IPS DF 4.7 (cell line): ENCODE measurements around the gene RRP15.

ENCODE experiments used
- DNase-seq: peaks from one replicate; pipeline ENCODE4 v3.0.0-alpha.2; 2013; ENCODE audit warnings: low spot score; ENCODE audit errors: extremely low read depth

The RRP15 gene

GRCh38 chr1:218284917-218285635, at the start of gene RRP15:
RRP15 (plus strand) TSS chr1:218285293; CDS start chr1:218285317, 24 bp downstream.
- no peak for DNase-seq

GRCh38 chr1:218242171-218242570, 42.9 kb upstream of the RRP15 start:
- DNase-seq = no peak

DNA sequence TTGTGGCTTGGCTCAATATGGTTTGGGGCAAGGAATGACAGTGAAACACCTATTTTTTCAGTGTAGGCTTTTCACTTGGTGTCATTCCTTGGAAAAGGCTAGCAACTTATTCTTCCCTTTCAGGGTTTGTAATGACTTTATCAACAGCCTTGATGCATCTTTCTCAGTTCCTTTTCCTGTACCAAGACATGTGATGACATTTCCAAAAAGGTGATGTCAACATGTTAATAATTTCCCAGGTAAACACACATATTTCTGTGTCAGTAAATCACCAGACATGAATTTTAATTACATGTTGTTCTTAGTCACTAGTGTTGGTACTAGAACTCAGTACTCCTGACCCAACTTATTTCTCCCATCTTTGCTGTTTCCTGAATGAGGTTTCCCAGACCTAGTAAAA, 37.8 kb upstream of the RRP15 start:
- no peak for DNase-seq

- no peak for DNase-seq
Measured at GRCh38 chr1:218249338-218250140, 35.6 kb upstream of the RRP15 start.

- DNase-seq = no peak
Measured at GRCh38 chr1:218250492-218250891, 34.6 kb upstream of the RRP15 start.

DNA sequence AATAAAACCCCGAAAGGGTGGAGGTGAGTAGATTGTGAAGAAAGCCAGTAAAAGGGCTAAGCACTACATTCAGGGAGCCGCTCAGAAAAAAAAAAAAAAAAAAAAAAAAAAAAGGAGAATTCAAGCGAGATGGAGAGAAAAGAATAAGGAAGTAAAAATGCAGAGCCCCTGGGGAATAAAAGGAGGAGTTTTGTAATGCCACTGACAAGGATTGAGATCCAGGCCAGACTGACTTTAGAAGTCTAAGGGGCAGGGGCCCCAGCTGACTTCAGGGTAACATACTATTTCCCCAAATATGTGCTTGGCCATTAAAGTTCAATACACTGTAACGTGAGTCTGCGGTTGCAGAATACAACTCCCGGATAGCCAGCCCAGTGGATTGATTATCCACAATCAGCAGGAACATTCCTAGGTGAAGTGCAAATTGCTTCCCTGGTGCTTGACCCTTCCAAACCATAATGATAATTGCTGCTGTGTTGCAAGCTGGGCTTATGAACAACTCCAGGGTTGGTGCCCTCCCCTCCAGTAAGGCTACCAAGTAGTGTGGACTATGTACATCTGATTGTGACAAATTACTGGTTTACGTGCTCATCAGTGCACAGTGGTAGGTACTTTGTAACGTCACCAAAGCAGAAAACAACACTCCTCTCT, 30.7 kb upstream of the RRP15 start:
- no peak for DNase-seq

DNA sequence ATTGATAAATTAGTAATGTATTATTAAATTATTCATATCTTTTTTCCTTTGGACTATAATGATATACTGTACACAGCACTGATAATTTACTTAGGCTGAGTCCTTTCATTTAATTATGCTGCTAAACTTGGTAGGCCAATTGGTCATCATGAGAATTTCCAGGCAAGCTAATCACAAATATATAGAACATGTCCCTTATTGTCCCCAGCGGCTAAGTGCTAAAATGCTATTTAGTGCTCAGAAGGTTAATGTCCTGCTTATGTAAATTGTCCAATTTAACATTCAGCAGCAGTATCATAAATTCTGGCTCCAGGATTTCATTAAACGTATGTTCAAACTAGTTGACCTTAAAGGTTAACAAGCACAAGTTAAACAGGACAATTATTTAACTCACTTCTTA, 30.0 kb upstream of the RRP15 start:
- DNase-seq = no peak

- DNase-seq = no peak
Measured at GRCh38 chr1:218257371-218257770, 27.7 kb upstream of the RRP15 start.

DNA sequence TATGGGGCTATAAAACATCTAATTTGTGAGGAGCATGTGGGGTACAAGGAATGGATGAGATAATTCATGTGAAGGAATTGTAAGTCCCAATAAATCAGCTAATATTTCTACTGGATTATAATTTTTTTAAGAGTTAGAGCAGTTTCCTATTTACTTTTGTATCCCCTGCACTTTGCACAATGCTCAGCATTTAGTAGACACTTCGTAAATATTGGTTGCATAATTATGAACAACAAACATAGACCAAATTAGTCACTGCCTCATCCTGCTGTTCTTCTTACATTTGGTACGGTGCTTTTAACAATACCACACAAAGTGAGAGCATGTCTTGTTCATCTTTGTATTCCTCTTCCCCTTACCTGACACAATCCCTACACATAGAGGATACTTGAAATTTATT, 27.1 kb upstream of the RRP15 start:
- DNase-seq = no peak

DNA sequence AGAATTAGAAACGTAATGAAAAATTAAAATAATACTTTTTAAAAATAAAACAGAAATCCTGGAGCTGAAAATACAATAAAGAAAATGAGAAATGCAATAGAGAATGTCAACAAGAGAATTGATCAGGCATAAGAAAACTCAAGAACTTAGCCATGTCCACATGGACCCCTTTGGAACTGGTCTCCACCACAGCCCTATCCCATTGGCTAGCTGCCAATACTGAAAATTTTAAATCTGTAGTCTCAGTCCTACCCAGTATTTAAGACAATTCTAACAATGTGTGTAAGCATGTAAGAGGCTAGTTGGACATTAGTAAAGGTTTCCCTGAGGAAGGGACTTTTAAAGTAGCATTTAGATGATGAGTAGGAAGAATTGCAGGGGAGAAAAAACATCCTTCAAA, 25.8 kb upstream of the RRP15 start:
- no peak for DNase-seq

- no peak for DNase-seq
Measured at GRCh38 chr1:218259800-218260199, 25.3 kb upstream of the RRP15 start.

DNA sequence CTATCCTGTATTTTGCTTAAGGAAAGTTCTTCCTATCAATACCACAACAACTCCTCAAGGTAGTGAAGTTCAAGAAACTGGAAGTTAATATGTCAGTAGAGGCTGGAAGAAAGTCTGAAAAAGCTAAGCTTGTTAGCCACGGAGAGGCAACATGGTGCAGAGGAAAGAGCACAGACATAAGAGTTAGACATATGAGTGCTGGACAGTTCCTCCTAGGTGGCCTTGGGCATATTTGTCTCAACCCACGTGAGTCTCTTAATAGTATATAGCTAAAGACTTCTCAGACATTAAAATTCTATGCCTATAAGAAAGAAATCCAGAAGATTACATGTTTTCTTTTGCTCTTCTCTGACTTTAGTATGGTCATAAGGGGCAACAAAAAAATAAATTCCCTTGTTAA, 22.8 kb upstream of the RRP15 start:
- no peak for DNase-seq

DNA sequence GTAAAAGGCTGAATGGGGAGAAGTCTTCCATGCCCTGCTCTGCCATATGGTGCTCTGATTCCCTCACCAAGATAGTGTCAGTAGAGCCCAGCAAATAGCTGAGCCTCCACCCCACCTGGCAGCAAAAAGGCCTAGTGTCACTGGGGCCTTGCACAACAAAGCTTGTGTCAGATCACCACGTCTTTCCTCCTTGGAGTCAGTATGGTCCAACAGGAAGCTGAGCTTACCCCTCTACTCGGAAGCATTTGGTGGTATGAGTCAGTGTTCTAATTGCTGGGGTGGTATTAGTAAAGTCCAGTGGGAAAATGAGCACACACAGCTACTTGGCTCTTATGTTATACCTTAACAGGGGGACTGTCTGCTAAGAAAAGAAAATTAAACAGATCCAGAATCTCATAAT, 18.7 kb upstream of the RRP15 start:
- no peak for DNase-seq

- DNase-seq = no peak
Measured at GRCh38 chr1:218272366-218272765, 12.7 kb upstream of the RRP15 start.

DNA sequence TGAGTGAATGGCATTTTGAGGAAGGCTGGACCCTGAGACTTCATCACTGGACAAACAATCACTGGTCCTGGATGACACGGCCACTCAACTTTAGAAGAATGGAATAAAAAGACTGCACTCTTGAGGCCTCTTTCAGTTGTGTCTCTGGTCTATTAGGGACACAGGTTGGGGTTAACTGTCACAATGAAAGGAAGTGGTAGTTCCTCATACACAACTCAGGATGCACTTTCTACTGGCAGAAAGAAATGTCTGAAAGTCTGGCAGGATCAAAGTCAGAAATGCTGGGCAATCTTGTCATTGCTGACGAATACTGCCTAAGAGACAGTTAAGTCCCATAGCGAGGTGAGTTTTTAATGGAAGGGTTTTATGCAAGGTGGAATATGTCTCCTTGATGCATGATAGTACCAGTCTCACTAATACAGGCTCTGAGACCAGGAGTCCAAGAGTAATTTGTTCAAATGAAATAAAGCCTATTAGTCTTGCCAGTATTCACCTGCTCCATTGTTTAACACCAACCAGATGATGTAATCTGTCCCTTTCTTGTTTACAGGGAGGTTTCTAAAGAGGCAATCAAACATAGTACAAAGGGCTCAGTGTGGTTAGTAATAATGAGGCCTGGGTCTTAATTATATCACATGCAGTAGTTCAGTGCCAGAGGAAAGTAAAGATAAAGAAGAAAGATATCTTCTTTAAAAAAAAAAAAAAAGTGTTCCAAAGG, 11.2 kb upstream of the RRP15 start:
- no peak for DNase-seq

- DNase-seq = no peak
Measured at GRCh38 chr1:218274511-218274910, 10.6 kb upstream of the RRP15 start.

DNA sequence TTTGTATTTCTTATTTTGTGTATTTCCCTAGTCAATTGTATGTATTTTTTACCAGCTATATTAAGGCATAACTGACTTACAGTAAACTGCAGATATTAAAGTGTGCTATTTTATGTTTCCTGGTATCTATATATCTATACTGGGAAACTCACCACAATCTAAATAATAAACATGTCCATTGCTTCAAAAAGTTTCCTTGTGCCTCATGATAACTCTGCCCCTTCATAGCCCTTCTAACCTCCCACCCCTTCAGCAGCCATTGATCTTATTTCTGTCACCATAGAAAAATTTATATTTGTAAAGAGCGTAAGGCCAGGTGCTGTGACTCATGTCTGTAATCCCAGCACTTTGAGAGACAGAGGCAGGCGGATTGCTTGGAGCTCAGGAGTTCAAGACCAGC, 9.3 kb upstream of the RRP15 start:
- no peak for DNase-seq

GRCh38 chr1:218281285-218281684, 3.8 kb upstream of the RRP15 start:
- DNase-seq = no peak

GRCh38 chr1:218284377-218284916, 646 bp upstream of the RRP15 start:
- DNase-seq = no peak

DNA sequence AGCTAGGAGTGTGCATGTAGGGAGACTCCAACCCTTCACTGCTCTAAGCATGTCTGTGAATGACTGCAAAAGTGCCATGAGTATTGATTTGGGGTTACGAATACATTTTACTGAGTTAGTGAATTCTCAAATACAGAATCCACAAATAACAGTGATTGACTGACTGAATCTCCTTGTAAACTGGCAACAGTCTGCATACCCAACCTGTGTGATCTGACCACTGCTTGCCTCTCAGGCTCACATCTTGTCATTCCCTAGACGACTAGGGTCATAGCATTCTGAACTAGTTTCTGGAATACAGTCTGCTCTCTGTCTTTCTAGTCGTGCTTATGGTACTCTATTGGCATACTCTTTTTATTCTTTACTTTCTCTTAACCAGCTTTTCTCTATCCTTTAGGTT, 7.4 kb downstream of the RRP15 start:
- no peak for DNase-seq

GRCh38 chr1:218294546-218294945, 9.5 kb downstream of the RRP15 start:
- no peak for DNase-seq
